Left colon (tissue), 2 donors: ENCODE results near the gene MEF2B. TPM values are rescaled to one million over a fixed set of nuclear protein-coding genes. Genes with fewer than 3 reads are reported as not detected.
"Not testable (repeated sequence)": the region's sequence is repeated elsewhere in the genome, so short reads cannot be mapped to it uniquely, and the experiment has no call there.

Experiments
- ATAC-seq: fragments of 200-7000 bp; cut with Tn5 transposase; one replicate; pipeline ENCODE4 v1.9.1; 2020; ENCODE audit warnings: mild to moderate bottlenecking, moderate library complexity
- DNase-seq, 2 donors: peaks; one replicate each; pipeline ENCODE4 v3.0.0-alpha.2; 2020
- intact Hi-C, 2 donors: fragments of 100-400 bp; cut with DNase I in 1 of 2; cut with micrococcal nuclease in 1 of 2; formaldehyde crosslinking; loops; one replicate each; pipeline versions ENCODE4 v1.11.2 to v1.14.0; 2022; cut with DNase I, micrococcal nuclease
- total RNA-seq, 2 donors: library from RNA; stranded (reverse); fragmentation: NEBNext Ultra II Directional; extraction: Animal tissue kit (Norgen Biotek cat#: 25700); gene quantifications; one replicate each; pipeline ENCODE4 v1.2.1, GENCODE V29; 2021
- donor health status: DM: no; HTN: no; CAD: no.
- donor health status: DM: yes; HTN: yes; CAD: no.

The MEF2B gene
- total RNA-seq, 2 donors from 2014 or later, result 1.4 to 3.5 TPM

GRCh38 chr19:19201697-19202630, 31.9 kb upstream of the MEF2B start:
- no peak for DNase-seq

GRCh38 chr19:19193926-19194325, 23.9 kb upstream of the MEF2B start:
- no peak for ATAC-seq
- intact Hi-C loops, result loop anchor here in 1 of 2 donors (5.0 kb wide), 1 partner anchor 213 kb away; the partner anchor contains the start of gene GATAD2A
- DNase-seq, result no peak

More at GRCh38 chr19:19201697-19202630, 31.9 kb upstream of the MEF2B start:
- intact Hi-C loops, result no loop called here
- ATAC-seq, result peak; percentile 1

- intact Hi-C loops, result loop anchor here in 1 of 2 donors (5.0 kb wide), 1 partner anchor 214 kb away; the partner anchor contains the start of gene GATAD2A
- no peak for DNase-seq
- ATAC-seq, result no peak
Observed at GRCh38 chr19:19192910-19193423, 22.9 kb upstream of the MEF2B start.

GRCh38 chr19:19192078-19192882, 22.2 kb upstream of the MEF2B start, which contains the start of the genes BORCS8 and RFXANK:
TSS of gene BORCS8 (minus strand) at chr19:19192152. CDS start at chr19:19192117, 35 bp downstream.
TSS of gene RFXANK (plus strand) at chr19:19192258. CDS start at chr19:19193947, 1,689 bp downstream.
- peak; percentile 99 to 100 for DNase-seq
- peak; percentile 92 for ATAC-seq
- intact Hi-C loops, result loop anchor here in 1 of 2 donors (5.0 kb wide), 1 partner anchor 215 kb away; the partner anchor contains the start of gene GATAD2A

GRCh38 chr19:19191768-19192077, 21.7 kb upstream of the MEF2B start:
- intact Hi-C loops, result loop anchor here in 1 of 2 donors (5.0 kb wide), 1 partner anchor 216 kb away; the partner anchor contains the start of gene GATAD2A
- no peak for ATAC-seq
- DNase-seq, result no peak

GRCh38 chr19:19186742-19187141, 16.7 kb upstream of the MEF2B start:
- DNase-seq, result no peak
- no peak for ATAC-seq
- intact Hi-C loops, result no loop called here

GRCh38 chr19:19185853-19186740, 16.0 kb upstream of the MEF2B start:
- ATAC-seq, result peak; percentile 89
- intact Hi-C loops, result no loop called here
- DNase-seq, result peak in 1 of 2 donors; percentile 41

GRCh38 chr19:19181488-19181998, 11.5 kb upstream of the MEF2B start:
- ATAC-seq, result no peak
- no peak for DNase-seq
- intact Hi-C loops, result no loop called here

- no peak for DNase-seq
- peak; percentile 6 for ATAC-seq
- intact Hi-C loops, result no loop called here
Observed at GRCh38 chr19:19179548-19180441, 9.7 kb upstream of the MEF2B start.

- ATAC-seq (no peak), DNase-seq (no peak)
- intact Hi-C loops, result no loop called here
Observed at GRCh38 chr19:19176950-19177349, 6.9 kb upstream of the MEF2B start.

- intact Hi-C loops, result not testable (repeated sequence)
Observed at GRCh38 chr19:19173243-19173642, 3.2 kb upstream of the MEF2B start.

GRCh38 chr19:19171821-19172532, 1.9 kb upstream of the MEF2B start:
- DNase-seq (no peak), ATAC-seq (no peak)
- intact Hi-C loops, result no loop called here

More at GRCh38 chr19:19173243-19173642, 3.2 kb upstream of the MEF2B start:
- not testable (repeated sequence) for DNase-seq, ATAC-seq

- ATAC-seq (no peak), DNase-seq (no peak)
- intact Hi-C loops, result no loop called here
Observed at GRCh38 chr19:19170873-19171672, 1.0 kb upstream of the MEF2B start.

- no peak for ATAC-seq
- intact Hi-C loops, result no loop called here
Observed at GRCh38 chr19:19169236-19170052, 619 bp downstream of the MEF2B start.

GRCh38 chr19:19167612-19168011, 2.5 kb downstream of the MEF2B start:
- DNase-seq (no peak), ATAC-seq (no peak)
- intact Hi-C loops, result no loop called here

More at GRCh38 chr19:19169236-19170052, 619 bp downstream of the MEF2B start:
- DNase-seq, result no peak
